HUDEP-2 (cell line): ENCODE data around the gene DRGX.

ENCODE experiments used
- DNase-seq, 76 experiments: peaks; one replicate each; lab custom pipeline; 2025; ENCODE audit not compliant: unreplicated experiment in 76 of 76; lab: John Stamatoyannopoulos, UW

Gene DRGX

DNA sequence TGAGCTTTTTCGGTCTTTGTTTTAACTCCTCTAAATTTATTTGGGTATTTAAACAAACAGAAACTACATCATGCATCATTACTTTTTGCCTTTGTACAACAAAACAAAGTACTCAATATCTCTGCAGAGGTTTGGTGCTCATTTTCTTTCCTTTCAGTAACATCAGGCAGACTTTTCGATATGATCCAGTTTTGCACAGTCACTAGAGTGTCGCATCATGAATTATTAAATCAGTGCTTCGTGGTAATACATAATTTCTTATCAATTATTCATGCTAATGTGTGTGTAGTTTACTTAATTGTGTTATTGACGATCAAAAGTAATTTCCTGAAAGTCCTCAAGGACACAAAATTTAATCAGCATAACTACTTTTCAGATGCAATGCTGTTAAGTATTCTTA, 31.8 kb downstream of the DRGX start:
- no peak for DNase-seq

DNA sequence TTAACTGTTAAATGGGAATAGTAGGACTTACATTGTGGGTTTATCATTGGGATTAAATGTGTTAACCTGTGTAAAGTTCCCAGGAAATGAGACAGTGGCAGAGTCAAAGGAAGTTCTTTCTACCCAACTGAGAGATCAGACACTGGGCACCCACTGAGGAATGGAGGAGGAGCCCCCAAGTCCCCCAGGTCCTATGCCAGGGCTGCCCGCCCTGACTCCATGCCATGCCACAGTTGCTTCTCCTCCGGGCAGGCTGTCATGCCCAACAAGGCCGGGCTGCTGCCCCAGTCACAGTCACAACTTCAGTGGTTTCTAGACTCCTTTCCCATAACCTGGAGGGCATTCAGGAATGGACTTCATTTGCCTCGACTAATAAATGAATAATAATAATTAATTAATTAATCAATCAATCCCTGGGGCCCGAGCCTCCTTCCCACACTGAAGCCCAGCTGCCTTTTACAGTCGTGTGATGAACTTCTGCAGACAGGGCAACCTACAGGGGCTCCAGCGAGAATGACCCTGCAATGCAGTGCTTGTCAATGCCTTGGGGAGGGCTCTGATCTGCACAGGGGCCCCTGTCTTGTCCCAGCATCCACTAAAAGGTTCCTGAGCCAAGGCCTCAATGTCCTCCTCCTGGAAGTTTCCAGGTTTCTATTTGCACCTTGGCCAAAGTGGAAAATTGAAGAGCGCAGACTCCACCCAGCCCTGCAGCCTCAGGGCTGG, 32.4 kb downstream of the DRGX start:
- no peak for DNase-seq

DNA sequence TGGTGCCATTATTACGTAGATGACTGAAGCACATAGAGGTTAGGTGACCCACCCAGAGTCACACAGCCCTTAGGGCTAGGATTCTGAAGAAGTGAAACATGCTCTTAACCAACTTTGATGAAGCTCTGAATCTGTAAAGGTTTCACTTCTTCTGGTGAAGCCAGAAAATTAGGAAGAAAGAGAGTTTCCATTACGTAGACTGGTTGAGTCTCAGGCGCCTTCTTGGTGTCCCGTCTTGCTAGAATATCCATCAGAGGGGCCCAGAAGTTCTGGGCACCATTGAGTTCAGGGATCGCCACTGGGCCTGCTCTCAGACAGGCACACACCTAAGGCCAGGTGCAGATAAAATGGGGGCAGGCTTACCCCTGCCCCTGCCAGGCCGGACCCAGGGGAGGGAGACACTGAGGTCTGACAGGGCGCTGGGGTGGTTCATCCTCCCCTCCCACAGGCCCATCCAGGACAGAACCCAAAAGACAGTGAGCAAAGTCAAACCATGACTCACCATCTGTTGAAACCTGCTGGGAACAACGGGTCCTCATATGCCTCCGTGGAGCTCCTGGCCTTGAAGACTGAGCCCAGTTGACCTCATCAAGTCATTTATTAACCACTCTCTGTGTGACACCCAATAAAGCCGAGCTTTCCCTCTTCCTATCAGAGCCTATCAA, 33.2 kb downstream of the DRGX start:
- no peak for DNase-seq

DNA sequence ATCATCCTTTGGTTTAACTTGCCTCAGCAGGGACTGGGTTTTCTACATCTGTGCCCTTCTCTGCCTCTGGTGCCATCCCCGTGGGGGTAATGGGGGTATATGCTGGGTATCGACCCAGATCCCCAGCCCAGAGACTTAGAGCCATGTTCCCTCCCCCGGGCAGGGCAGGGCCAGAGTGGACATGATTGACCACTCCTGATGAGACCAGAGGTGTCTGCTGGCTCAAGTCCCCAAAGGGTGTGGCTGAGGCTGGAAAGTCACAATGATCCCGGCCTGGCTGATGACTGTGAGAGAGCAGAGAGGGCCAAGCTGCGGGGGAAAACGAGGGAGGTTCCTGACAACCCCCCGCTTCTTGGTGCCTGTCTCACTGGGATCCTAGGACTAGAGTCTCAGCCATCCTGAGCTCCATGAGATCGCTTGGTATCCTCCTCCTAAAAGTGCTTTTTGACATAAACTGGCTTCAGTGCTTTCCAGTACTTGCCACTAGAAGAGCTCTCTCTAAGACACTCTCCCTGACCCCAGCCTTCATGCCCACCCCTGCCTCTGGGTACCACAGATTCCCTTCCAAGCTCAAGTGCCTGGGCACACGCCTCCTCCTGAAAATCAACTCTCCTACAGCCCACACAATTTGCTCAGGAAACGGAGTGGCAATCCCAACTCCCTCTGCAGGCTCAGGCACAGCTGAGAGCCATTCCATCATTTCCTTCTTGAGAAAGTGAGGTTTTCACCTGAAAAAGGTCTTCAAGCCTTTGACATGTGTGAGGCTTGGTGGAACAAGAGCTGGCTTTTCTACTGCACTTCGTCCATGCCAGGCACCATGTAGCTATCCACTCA, 33.9 kb downstream of the DRGX start:
- no peak for DNase-seq

DNA sequence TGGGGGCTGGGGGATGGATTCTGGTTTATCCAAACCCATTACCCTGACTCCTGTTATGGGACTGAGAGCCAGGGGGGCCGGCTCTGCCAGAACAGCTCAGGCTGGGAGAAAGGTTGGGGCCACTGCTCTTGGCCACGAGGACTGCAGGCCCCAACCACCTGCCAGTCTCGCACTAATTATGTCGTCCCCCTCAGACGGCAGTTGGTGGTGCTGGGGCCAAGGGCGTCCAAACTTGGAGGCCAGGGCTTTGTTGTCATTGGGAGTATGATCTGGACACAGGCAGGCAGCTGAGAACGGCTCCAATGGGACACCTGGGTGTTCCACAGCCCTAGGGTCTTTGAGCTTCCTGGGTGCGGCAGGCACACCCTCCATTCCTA, 34.7 kb downstream of the DRGX start:
- DNase-seq, result no peak

DNA sequence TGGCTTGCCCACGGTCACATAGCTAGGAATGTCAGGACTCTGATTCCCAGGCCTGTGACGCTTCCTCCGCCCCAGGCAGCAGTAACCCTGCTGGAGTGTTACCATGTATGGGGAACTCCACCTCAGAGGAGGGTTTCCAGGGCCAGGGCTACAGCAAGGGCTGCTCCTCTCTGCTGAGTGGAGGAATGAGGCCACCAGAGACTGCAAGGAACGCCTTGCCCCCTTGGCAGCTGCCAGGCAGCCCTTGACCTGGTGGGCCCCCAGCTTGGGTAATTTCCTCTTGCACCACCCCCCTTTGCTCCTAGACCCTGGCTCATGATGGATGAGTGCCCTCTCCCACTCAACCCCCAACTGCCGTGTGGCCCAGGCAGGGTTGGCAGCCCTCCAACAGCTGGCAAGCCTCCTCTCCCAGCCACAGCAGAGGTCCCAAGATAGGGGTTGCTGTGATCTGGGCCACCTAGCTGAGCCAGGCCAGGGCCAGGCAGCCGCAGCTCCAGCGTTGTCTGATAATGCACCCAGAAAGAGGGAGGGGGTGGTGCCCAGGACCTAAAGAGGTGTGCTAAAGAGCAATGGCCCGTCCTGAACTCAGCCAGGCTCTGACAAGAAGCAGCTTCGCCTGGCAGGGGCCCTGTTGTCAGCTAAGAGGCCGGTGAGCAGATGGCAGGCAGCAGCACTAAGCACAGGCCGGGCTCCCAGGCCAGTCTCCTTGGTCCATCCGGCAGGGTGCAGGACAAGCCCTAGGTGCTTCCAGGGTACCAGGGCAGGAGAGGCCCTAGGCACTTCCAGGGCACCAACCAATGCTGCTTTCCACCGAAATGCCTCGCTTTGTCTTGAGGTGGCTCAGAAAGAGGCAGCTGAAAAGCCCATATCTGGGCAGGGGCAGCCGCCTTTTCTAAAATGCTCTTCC, 35.4 kb downstream of the DRGX start:
- DNase-seq, result peak in 2 of 76 experiments; percentile 1 to 6

DNA sequence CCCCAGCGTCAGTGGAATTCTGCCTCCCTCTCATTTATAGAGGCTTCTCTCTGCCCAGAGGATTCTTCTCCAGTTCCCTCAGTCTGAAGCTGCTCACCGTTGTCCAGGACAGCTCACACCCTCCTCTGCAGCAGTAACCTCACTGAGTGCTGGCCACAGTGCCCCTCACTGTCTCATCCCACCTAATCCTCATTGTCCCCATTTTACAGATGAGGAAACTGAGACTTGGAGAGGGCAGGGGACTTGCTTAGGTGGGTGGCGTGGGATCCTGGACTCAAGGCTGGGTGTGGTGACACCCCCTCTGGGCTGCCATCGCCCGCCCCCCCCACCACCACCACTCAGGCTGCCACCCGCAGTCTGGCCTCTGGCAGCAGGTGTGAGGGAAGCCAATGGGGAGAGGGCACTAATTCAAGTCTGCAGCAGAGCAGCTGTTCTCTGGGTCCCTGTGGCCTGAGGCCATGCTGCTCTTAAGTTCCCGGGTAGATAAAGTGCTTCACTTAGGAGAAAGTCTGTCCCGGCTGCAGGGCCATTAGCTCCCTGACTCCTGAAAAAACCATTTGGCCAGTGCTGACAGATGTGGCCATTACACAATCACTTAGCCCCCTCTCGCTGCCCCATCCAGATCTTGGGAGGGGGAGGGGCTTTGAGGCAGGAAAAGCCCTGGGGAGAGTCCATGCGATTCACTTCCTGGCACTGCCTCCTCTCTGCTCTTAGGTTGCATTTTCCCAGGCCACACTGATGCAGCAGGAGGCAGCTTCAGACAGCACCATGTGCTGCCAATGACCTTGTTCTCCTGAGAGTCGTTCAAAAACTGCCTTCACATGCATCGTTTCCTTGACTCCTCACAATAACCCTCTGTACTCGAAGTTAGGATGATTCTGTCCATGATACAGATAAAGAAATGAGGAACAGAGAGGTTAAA, 36.3 kb downstream of the DRGX start:
- no peak for DNase-seq

DNA sequence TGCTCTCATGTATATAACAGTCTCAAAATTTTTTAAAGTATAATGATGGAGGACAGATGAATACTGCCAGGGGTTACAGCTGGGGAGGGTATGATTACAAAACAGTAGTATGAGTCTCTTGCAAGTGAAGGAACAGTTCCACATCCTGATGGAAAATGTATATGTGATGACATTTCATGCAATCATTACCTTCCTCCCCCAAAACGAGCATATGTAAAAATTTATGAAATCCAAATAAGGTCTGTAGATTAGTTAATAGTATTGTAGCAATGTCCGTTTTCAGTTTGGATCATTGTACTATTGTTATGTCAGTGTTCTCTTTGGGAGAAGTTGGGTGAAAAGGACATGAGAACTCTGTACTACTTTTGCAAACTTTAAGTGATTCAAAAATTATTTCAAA, 38.0 kb downstream of the DRGX start:
- DNase-seq, result no peak

DNA sequence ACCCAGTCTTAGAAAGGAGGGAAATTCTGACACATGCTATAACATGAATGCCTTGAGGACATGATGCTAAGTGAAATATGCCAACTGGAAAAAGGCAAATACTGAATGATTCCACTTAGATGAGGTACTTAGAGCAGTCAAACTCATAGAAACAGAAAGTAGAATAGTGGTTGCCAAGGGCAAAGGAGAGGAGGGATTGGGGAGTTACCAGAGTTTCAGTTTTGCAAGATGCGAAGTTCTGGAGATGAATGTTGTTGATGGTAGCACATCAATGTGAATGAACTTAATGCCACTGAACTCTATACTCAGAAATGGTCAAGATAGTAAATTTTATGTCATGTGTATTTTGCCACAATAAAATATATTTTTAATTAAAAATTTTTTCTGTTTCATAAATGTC, 38.9 kb downstream of the DRGX start:
- DNase-seq, result no peak

DNA sequence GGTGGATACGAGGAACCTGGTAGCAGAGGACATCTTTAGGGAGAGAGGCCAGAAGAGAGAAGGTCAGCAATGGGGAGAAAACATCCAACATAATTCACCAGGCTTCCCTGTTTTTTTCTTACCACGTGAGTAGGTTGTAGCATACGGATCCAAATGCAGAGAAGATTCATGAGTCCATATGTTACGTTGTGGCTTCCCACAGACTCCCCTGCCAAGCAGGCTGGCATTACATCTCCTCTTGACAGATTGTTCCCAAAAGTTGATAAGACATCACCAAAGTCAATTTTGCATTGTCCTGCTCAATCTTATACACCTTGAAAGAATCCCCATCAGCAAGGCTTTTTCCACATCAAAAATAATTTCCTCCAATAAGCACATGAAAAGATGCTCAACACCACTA, 39.7 kb downstream of the DRGX start:
- DNase-seq, result no peak

DNA sequence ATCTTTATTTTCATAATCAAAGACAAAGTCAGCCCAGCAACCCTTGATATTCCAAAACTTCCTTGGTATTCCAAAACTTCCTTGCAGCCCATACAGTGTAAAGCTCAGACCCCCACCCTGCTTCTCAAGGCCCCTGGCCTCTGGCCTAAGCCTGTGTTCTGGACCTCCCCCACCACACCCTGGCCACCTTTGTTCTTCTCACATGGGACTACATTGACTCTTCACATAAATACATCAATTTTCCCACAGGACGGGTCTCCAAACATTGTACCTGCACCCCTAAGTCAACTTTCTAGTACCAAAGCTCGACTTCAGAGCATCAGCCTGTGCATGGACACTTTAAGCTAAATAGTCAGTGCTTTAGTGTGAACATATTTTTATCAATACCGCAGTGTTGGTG, 40.7 kb downstream of the DRGX start:
- DNase-seq, result no peak

DNA sequence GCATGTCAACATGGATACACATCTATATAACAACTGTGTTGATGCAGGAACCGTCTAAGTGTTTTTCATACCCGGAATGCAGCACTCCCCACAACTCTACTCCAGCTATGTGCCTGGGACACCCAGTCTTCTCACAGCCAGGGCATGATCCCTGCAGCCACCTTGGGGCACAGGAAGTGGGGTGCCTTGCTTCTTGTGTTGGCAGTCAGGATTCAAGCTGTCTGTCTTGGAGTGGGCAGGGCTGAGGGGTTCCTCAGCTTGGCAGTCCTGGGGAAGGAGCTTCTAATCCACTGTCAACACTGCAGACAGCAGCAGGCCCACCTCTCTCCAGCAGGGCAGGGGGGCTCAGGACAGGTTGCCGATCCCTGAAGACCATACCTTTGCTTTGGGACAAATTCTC, 41.3 kb downstream of the DRGX start:
- DNase-seq, result no peak

DNA sequence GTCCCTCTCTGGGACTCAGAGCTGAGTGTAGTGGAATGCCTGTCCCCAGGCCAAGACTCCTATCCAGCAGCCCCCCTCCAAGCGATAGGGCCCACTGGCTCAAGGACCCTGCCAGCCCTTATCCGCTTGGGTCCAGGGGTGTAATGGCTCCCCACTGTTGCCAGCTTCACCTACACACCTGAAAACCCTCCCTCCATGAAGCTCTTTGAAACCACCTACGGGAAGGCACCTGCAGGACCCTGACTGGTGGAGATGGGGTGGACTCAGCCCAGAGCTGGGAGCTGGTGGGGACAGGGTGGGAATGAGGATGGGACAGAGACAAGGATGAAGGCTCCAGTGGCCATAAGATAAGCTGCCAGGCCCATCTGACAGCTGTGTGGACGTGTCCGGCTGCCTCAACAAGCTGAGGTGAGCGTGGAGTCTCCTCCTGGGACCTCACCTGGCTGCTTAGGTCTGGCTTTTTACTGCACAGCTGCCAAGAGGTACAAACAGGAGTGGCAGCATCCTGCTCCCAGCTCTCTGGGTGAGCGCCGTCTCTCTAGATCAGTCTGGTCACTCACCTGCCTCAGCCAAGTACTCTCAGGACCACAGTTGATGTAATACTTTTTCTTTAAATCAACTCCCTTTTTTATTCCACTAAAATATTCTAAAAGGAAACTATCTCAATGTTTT, 41.9 kb downstream of the DRGX start:
- DNase-seq, result no peak

DNA sequence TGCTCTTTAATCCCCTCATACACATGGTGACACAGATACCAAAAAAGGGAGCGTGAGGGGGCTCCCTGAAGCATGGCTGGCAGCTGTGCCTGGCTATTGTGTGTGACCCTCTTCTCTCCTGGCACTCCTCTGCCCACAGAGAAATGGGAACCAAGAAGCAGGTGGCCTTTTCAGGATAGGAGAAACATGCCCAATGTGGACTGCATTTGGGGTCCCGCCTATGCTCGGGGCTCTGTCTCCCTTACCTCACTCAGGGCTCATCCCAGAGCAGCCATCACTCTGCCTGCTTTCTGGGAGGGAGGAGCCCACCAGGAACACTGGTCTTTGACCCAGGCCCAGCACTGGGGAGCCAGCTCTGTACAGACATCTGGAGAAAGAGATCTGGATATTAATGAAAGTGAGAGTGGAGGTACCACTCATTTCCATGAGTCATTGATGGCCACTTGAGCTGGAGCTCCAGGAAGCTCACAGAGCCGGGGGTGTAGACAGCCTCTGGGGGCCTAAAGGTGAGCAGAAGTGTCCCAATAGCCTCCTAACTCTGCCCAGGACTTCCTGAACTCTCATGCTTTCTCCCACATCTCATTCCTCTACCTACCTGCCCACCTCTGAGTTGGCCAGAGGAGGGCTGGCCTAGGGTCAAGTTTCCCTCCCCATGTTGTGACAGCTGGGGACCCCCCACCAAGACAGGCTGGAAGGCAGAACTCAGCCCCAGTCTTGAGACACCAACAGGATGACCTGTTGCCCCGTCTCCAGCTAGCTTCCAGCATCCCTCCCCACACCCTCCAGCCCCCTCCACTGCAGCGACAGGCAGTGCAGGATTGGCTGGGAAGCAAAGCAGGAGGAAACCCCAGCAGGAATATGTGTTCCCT, 42.6 kb downstream of the DRGX start:
- DNase-seq, result no peak

DNA sequence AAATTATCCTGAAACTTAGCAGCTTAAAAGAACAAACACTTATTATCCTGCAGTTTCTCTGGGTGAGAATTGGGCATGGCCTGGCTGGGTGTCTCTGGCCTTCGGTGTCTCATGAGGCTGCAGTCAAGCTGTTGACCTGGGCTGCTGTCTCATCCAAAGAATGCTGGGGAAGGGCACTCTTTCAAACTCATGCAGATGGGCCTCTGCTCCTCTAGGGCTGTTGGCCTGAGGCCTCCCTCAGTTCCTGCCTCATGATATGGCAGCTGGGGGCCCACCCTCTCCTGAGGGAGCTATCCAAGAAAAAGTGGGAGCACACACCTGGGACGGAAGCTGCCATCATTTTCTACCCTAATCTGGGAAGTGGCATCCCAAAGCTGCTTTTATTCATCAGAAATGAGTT, 43.6 kb downstream of the DRGX start:
- DNase-seq, result no peak

DNA sequence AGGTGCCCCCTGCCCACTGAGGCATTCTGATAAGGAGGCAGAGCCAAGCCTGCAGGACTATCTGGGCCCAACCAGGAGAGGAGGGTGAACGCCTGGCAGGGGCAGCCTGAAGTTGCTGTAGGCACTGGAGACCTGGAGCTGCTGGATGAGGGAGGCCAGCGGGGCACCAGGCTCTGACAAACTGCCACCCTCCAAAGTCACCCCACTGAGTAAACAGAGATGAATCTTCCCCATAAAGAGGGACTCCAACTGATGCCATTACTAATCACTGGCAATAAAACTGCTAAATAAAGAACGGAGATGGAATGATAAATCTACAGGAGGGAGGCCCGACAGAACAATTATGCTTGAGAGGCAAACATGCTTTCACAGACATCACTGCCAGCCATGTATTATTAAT, 44.2 kb downstream of the DRGX start:
- DNase-seq, result no peak

DNA sequence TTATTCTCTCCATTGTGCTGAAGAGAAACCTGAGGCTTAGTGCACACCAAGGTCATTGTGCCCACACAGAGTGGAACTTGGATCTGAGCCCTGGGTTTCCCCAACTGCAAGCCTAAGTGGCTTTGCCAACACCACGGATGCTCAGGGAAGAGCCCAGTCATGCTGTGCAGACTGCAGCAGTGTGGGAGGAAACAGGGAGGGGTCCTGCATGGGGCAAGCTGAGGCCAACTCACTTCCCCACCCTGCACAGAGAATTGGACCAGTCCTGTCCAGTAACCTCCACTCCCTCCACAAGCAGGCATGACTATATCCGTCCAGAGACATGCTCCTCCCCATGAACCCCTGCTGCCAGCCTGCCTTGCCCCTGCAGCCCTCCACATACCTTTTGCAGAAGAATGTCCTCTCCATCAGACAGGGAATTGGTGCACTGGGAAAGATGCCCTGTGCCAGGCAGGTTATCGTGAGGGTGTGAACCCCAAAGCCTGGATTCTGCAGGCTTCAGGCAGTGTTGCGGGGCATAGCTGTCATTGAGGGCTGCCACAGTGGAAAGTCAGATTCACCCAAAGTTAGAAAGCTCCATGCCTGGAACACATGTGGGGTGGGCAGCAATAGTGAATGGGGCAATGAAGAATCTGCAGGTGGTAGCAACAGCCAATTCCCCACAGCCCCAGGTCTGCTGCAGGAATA, 44.9 kb downstream of the DRGX start:
- no peak for DNase-seq

DNA sequence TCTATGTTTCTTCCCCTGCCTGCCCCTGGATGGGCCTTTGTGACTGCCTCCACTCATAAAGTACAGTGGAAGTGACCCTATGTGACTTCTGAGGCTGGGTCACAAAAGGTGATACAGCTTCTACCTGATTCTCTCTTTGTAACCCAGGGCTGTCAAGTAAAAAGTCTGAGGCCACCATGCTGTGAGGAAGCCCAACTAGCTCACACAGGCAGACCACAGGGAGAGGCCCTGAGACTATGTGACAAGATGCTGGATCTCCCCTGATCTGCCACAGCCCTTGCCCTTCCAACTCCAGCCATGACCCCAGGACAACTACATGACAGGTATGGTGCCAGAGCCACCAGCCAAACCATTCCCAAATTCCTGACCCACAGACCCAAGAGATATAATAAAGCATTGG, 45.8 kb downstream of the DRGX start:
- no peak for DNase-seq
